ENCODE data around the gene SLMAP. TPM values are rescaled to one million over a fixed set of nuclear protein-coding genes. Genes with fewer than 3 reads are reported as not detected.

The SLMAP gene
- total RNA-seq, 1 donor from 2014 or later = 116 TPM

- DNase-seq (ENCODE audit: low spot score) = no peak
- no peaks in the 10 kb centered on the region for H3K9me3 Mint-ChIP-seq (ENCODE audit: low read depth)
- peaks cover 10% of the 10 kb centered on the region for H3K4me1 Mint-ChIP-seq (ENCODE audit: low read depth)
- TF ChIP-seq, protein P1, sequence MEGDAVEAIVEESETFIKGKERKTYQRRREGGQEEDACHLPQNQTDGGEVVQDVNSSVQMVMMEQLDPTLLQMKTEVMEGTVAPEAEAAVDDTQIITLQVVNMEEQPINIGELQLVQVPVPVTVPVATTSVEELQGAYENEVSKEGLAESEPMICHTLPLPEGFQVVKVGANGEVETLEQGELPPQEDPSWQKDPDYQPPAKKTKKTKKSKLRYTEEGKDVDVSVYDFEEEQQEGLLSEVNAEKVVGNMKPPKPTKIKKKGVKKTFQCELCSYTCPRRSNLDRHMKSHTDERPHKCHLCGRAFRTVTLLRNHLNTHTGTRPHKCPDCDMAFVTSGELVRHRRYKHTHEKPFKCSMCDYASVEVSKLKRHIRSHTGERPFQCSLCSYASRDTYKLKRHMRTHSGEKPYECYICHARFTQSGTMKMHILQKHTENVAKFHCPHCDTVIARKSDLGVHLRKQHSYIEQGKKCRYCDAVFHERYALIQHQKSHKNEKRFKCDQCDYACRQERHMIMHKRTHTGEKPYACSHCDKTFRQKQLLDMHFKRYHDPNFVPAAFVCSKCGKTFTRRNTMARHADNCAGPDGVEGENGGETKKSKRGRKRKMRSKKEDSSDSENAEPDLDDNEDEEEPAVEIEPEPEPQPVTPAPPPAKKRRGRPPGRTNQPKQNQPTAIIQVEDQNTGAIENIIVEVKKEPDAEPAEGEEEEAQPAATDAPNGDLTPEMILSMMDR (IDR thresholded peaks at IDR 0.05) = no peak
- H3K4me3 Mint-ChIP-seq (ENCODE audit: unreplicated experiment) = no peak overlapping the region
- no peaks in the 10 kb centered on the region for H3K27me3 Mint-ChIP-seq (ENCODE audit: low read depth)
- H3K36me3 Mint-ChIP-seq (ENCODE audit: low read depth) = no peaks in the 10 kb centered on the region
- no peak overlapping the region for H3K27ac Mint-ChIP-seq (ENCODE audit: unreplicated experiment)
These were observed 27.3 kb downstream of the SLMAP start for GRCh38 chr3:57783186-57784088.

DNA sequence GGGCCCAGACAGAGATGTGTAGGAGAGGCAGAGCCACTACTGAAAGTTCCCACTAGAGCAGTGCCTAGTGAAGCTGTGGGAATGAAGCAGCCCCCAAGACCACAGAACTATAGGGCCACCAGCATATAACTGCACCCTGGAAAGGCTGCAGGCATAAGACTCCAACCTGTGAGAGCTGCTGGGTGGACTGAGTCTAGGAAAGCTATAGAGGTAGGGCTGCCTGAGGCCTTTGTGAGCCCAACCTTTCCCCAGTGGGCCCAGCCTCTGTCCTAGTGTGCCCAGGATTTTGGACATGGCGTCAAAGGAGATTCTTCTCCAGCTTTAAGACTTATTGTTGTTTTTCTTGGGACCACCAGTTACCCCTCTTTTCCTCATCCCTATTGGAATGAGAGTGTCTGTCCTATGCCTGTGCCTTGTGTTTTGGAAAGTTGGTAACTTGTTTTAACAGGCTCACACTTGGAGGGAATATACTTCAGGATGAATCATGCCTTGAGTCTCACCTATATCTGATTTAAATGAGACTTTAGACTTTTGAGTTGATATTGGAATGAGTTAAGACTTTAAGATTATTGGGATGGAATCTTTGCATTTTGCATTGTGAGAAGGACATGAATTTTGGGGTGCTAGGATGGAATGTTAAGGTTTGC, 28.1 kb downstream of the SLMAP start:
- peaks cover 9% of the 10 kb centered on the region for H3K4me1 Mint-ChIP-seq (ENCODE audit: low read depth)
- TF ChIP-seq, protein P1 (IDR thresholded peaks at IDR 0.05) = no peak
- no peak for DNase-seq (ENCODE audit: low spot score)
- no peaks in the 10 kb centered on the region for H3K36me3 Mint-ChIP-seq (ENCODE audit: low read depth)
- H3K27me3 Mint-ChIP-seq (ENCODE audit: low read depth) = no peaks in the 10 kb centered on the region
- no peak overlapping the region for H3K27ac Mint-ChIP-seq (ENCODE audit: unreplicated experiment)
- H3K4me3 Mint-ChIP-seq (ENCODE audit: unreplicated experiment) = no peak overlapping the region
- no peaks in the 10 kb centered on the region for H3K9me3 Mint-ChIP-seq (ENCODE audit: low read depth)

- H3K9me3 Mint-ChIP-seq (ENCODE audit: low read depth) = no peaks in the 10 kb centered on the region
- peaks cover 9% of the 10 kb centered on the region for H3K4me1 Mint-ChIP-seq (ENCODE audit: low read depth)
- TF ChIP-seq, protein P1 (IDR thresholded peaks at IDR 0.05) = no peak
- no peaks in the 10 kb centered on the region for H3K36me3 Mint-ChIP-seq (ENCODE audit: low read depth)
- H3K27me3 Mint-ChIP-seq (ENCODE audit: low read depth) = no peaks in the 10 kb centered on the region
- DNase-seq (ENCODE audit: low spot score) = no peak
- H3K27ac Mint-ChIP-seq (ENCODE audit: unreplicated experiment) = no peak overlapping the region
- H3K4me3 Mint-ChIP-seq (ENCODE audit: unreplicated experiment) = no peak overlapping the region
These were observed 29.3 kb downstream of the SLMAP start for GRCh38 chr3:57785446-57785845.

GRCh38 chr3:57787867-57788623, 31.9 kb downstream of the SLMAP start:
- no peak overlapping the region for H3K4me3 Mint-ChIP-seq (ENCODE audit: unreplicated experiment)
- no peaks in the 10 kb centered on the region for H3K9me3 Mint-ChIP-seq (ENCODE audit: low read depth)
- no peaks in the 10 kb centered on the region for H3K27me3 Mint-ChIP-seq (ENCODE audit: low read depth)
- DNase-seq (ENCODE audit: low spot score) = no peak
- no peaks in the 10 kb centered on the region for H3K36me3 Mint-ChIP-seq (ENCODE audit: low read depth)
- no peak overlapping the region for H3K27ac Mint-ChIP-seq (ENCODE audit: unreplicated experiment)
- peaks cover 8% of the 10 kb centered on the region for H3K4me1 Mint-ChIP-seq (ENCODE audit: low read depth)
- TF ChIP-seq, protein P1 (IDR thresholded peaks at IDR 0.05) = no peak

- TF ChIP-seq, protein P1 (IDR thresholded peaks at IDR 0.05) = no peak
- no peak for DNase-seq (ENCODE audit: low spot score)
- Mint-ChIP-seq H3K4me1 (ENCODE audit: low read depth) (peaks cover 7% of the 10 kb centered on the region), H3K36me3 (ENCODE audit: low read depth) (no peaks in the 10 kb centered on the region), H3K4me3 (ENCODE audit: unreplicated experiment) (no peak overlapping the region), H3K27ac (ENCODE audit: unreplicated experiment) (no peak overlapping the region), H3K9me3 (ENCODE audit: low read depth) (no peaks in the 10 kb centered on the region), H3K27me3 (ENCODE audit: low read depth) (no peaks in the 10 kb centered on the region)
These were observed 32.5 kb downstream of the SLMAP start for GRCh38 chr3:57788624-57789018.

All from chondrocyte (in vitro differentiated cells).